SIG-M5 (cell line): ENCODE results near the gene TRIM46.

Experiments
- DNase-seq: peaks from one replicate; lab custom pipeline; 2025; lab: John Stamatoyannopoulos, UW

The TRIM46 gene

DNA sequence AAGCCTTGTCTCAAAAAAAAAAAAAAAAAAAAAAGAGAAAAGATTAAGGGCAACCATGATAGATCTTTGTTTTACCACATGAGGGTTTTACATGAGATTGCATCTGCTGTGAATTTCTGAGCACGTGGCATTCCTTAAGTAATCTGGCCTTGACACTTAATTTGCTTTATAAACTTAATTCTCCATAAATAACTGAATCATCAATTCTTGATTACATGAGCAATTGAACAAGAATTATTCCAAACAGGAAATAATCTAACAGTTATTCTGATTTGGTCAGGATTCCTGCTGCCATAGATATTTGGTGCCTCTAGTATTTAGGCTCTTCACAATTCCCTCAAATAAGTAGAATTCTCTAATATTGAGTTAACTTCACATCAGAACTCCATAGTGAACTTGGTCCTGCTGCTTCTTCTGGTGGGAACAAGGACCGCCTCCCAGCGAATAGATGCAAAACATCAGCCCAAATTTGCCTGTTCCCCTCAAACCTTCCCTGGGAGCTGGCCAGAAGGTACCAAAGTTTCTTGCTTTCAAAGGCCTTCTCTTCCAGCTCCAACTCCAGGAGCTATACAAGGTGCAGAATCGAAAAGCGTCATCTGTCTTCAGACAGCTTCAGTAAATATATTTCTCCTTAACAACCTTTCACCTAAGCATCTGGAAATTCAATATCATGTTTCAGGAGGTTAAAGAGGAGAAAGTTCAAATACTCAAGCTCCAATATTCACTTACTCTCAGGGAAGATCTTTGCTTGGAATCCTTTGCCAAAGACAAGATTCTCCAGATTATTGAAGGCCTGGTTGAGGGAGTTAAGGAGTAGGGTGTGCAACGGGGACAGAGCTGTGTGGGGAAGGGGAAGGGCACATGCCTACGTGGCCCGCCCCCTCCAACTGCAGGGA, 1.6 kb upstream of the TRIM46 start:
- no peak for DNase-seq

DNA sequence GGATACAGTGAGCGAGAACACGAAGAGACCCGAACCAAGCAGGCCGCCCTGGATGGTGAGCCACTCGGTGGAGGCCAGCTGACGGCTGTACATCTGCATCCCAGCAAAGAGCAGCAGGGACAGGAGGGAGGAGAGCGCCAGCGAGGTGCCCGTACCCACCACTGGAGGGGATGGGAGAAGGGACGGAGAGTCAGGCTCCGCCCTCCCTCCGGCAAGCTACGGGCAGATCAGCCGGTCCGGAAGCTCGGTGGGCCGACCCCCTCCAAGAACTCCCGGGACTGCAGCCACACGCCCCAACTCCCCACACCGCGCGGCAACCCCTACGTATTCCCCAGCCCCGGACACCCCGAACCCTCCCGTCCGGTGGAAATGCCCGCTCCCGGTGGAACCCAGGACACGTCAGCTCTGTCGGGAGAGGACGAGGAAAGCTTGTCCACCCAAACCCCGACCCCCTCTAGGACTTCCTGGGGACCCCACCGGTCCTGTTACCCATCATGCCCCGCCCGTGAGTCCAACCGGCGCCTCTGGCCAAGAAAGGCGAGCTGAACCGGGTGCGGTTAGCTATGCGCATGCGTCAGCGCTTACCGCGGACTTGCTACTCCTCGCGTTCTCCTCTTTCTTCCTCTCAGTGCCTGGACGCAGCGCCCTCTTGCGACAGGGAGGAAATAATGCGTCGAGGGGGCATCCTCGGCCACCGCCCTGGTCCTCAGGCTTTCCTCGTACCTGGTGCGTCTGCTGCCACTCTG, 744 bp upstream of the TRIM46 start, which contains the start of gene KRTCAP2:
Gene KRTCAP2, minus strand, starts transcription at position 573 of the 746 bp plus-strand sequence. Its CDS starts 80 bp downstream, at position 493.
- peak; percentile 94 for DNase-seq

DNA sequence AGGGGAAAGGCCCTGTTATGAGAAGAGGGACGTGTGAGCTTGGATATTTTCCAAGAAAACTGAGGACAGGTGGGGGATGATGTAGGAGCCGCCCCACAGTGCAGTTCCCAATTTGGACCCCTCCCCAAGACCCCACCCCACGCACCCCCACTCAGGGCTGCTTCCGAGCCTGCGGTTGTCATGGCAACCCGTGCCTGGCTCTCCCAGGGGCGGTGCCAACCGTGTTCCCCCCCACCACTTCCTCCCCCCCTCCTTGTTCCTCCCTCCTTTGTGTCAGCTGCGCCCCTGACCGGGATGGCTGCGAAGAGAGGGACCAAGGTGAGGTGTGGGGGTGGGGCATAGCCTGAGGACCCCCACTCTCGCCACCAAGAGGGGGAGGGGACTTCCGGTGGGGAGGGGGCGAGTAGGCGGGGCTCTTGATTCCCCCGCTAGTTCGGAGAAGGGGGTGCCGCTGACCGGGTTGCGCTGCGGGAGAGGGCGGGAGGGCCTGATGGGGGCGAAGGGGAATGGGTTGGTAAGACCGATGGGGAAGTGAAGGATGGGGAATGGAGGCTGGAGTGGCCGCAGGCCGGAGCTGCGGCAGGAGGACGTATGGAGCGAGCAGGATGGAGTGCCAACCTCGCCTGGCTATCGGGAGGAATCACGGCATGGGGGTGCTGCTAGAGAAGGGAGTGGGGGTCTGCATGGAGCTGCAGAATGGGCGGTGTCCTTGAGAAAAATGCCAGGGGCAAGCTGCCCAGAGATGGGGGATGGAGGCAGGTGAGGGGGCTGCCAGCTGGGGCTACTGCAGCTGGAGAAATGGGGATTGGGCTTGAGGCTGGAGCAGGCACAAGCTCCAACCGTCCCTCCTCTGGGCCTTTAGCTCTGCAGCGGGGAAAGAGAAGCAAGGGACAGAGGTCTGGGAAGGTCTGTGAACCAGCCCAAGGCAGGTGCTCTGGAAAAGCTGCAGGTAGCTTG, 953 bp downstream of the TRIM46 start:
- DNase-seq: no peak

DNA sequence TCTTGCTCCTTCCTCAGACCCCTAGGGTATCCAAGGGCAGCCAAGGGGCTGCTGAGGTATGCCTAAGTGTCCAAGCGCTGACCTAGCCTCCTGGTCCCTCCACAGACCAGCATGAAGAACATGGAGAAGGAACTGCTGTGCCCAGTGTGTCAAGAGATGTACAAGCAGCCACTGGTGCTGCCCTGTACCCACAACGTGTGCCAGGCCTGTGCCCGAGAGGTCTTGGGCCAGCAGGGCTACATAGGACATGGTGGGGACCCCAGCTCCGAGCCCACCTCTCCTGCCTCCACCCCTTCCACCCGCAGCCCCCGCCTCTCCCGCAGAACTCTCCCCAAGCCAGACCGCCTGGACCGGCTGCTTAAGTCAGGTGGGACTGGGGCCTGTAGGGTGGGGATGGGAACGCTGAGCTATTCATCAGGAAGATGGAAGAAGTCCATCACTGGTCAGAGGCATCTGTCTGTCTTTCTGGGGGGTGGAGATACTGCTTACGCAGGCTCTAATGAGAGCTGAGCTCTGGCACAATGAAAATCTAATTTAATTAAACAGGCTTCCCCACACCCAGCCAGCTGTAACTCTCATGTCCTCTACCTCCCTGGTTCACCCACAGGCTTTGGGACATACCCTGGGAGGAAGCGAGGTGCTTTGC, 1.8 kb downstream of the TRIM46 start:
- no peak for DNase-seq

DNA sequence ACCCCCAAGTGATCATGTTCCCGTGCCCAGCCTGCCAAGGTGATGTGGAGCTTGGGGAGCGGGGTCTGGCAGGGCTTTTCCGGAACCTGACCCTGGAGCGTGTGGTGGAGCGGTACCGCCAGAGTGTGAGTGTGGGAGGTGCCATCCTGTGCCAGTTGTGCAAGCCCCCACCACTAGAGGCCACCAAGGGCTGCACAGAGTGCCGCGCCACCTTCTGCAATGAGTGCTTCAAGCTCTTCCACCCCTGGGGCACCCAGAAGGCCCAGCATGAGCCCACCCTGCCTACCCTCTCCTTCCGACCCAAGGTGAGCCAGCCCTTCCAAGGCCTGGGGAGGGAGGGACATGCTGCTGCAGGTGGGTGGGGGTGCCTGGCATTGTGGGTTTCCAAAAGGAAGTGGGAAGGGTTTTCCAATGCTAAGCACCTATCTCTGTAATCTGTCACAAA, 2.3 kb downstream of the TRIM46 start:
- no peak for DNase-seq

DNA sequence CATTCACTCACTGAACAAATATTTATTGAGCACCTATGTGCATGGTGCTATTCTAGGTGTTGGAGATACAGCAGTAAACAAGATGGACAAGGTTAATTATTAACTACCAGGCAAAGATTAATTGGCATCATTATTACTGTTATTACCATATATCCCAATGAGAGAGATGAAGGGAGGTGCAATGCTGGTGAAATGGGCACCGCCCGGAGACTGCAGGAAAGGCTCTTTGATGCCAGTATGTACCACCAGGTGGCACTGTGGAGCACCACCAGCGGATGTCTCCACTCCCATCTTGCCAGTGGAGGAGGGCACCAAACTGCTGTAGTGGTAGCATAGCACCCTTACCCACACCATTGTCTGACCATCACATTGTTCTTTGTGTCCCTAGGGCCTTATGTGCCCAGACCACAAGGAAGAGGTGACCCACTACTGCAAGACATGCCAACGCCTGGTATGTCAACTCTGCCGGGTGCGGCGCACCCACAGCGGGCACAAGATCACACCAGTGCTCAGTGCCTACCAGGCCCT, 3.0 kb downstream of the TRIM46 start:
- DNase-seq: peak; percentile 30

DNA sequence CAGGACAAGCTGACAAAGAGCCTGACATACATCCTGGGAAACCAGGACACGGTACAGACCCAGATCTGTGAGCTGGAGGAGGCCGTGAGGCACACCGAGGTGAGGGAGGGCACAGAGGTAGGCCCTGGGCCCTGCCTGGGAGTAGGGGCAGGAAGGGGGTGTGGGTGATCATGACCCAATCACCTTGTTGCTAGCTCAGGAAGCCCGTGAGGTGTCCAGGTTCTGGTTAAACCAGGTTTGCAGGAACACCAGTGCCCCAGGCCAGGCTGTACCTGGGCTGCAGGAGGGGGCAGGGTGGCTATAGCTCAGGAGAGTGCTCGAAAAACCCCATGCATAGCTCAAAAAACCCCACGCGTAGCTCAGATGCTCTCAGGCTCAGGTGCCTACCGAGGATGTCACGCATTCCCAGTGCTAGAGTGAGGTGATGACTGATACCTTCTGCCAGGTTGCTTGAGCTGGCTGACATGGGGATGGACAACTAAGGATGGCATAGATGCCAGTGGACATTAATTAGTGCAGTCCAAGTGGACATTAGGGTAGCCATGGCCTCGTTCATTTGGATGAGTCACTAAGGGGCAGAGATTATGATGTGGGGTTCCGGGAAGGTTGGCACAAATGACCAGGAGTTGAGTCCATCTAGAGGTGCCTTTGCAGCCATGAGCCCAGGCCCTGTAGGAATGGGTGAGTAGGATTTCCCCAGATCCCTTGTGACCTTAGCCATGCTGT, 3.7 kb downstream of the TRIM46 start:
- DNase-seq: no peak

DNA sequence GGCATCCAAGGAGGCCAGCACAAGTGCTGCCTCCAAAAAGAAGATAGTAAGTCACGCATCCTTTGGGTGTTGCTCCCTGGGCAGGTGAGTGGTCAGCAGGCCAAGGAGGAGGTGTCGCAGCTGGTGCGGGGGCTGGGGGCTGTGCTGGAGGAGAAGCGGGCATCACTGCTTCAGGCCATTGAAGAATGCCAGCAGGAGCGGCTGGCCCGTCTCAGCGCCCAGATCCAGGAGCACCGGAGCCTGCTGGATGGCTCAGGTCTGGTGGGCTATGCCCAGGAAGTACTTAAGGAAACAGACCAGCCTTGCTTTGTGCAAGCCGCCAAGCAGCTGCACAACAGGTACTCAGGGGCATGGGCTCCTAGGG, 4.3 kb downstream of the TRIM46 start:
- DNase-seq: no peak

DNA sequence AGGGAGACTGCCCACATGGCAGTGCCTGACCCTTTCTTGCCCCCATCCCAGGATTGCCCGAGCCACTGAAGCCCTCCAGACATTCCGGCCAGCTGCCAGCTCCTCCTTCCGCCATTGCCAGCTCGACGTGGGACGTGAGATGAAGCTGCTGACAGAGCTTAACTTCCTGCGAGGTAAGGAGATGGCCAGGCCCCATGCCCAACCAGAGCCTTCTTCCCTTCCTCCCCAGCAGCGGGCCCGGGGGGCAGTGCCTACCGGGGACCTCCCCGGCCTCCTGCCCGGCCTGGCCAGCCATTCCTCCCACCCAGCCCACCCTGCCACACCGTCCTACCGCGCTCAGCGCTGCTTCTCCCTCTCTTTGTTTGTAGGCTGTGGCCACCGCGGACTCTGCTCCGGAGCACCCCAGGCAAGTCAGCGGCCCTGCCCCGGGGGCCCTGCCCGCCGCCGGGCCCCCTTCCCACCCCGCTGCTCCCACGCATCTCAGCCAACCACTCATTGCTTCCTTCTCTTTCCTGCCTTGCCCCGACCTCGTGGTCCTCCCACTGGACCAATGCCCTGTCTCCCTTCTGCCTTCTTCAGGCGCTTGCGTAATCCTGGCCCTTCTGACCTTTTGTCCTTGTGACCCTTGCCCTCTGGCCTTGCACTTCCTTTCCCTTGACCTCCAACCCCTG, 4.9 kb downstream of the TRIM46 start:
- DNase-seq: no peak

DNA sequence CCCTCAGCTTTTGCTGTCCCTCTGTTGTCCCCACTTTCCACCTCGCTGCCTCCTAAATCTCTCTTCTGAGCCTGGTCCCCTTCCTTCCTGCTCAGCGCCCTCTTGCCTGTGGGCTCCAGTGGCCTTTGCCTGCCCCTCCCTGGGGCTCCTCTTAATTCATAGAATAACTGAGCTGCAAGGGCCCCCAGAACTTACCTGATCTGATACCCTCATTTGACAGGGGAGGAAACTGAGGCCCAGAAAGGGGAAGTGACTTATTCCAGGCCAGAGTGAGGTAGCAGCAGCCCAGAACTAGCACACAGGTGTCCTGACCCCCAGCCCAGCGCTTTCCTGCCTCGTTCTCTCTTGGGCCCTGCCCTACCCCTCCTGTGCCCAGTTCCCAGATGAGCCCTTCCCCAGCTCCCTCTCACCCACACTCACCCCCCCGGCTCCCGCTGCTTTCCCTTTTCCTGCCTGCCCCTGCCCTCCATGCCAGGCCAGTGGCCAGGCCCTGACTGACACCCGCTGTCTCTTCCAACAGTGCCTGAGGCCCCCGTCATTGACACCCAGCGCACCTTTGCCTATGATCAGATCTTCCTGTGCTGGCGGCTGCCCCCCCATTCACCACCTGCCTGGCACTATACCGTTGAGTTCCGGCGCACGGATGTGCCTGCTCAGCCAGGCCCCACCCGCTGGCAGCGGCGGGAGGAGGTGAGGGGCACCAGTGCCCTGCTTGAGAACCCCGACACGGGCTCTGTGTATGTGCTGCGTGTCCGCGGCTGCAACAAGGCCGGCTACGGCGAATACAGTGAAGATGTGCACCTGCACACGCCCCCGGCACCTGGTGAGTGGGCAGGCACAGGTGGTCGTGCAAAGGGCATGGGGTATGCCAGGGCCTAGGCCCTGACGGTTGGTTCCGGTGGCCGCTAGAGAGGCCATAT, 5.7 kb downstream of the TRIM46 start:
- DNase-seq: no peak

DNA sequence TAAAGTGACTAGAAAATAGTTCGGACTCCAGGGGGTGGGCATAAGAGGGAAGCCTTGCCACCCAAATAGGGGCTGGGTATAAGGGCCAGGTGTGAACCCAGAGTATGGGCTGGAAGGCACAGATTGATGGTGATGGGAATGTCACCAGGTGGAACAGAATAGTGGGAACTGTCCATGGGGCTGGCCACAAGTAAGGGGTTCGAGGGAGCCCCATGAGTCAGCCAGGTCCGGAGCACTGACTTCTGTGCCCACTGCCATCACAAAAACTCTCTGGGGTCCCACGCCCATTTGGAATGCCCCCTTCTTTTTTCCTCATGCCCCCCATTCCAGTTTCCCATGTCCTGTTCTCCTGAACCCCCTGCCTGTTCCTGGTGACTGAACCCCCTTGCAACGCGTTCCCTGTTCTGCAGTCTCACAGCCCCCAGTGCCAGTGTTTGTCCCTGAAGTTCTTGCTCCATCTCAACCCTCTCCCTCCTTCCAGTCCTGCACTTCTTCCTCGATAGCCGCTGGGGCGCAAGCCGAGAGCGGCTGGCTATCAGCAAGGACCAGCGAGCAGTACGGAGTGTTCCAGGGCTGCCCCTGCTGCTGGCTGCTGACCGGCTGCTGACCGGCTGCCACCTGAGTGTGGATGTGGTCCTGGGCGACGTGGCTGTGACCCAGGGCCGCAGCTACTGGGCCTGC, 7.9 kb downstream of the TRIM46 start:
- DNase-seq: no peak

DNA sequence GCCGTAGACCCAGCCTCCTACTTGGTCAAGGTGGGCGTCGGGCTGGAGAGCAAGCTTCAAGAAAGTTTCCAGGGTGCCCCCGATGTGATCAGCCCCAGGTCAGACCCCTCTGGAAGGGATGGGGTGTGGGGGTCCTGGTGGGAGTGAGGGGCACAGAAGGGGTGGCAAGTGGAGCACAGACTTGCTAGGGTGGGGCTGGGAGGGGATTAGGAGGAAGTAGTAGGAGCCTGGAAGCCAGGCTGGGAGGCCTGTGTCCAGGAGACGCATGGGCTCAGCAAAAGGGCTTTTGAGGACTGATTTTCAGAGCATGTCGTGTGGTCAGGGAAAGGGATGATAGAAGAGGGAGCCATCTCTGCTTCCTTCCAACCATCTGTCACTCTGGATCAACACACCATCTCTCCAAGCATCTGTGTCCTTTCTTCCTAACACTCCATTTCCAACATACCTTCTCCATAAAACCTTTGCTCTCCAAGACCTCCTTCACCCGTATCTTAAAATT, 8.5 kb downstream of the TRIM46 start:
- no peak for DNase-seq

DNA sequence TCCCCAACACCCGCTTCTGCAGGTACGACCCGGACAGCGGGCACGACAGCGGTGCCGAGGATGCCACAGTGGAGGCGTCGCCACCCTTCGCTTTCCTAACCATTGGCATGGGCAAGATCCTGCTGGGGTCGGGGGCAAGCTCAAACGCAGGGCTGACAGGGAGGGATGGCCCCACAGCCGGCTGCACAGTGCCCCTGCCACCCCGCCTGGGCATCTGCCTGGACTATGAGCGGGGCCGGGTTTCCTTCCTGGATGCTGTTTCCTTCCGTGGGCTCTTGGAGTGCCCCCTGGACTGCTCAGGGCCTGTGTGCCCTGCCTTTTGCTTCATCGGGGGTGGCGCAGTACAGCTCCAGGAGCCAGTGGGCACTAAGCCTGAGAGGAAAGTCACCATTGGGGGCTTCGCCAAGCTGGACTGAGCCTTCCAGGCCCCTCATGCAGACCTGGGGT, 10.1 kb downstream of the TRIM46 start:
- DNase-seq: no peak

DNA sequence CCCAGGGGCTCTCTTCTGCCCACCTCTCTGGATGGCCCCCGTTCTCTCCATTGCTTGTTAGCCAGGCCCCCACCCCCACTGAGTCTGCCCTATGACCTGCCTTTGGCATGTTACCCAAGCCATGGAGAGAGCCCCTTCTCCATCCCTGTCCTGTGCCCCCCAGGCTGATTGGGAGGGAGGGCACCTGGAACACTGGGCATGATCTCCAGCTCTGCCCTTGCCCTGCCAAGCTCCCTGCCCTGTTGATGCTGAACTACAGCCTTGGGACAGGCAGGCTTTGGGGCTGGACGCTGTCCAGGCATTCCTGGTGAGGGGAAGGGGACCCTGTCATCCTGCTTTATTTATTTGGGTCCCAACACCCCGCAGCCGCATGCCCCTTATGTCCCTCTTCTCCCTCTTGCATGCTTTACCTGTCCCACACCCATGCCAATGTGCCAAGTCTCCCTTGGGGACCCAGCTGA, 10.7 kb downstream of the TRIM46 start:
- no peak for DNase-seq

DNA sequence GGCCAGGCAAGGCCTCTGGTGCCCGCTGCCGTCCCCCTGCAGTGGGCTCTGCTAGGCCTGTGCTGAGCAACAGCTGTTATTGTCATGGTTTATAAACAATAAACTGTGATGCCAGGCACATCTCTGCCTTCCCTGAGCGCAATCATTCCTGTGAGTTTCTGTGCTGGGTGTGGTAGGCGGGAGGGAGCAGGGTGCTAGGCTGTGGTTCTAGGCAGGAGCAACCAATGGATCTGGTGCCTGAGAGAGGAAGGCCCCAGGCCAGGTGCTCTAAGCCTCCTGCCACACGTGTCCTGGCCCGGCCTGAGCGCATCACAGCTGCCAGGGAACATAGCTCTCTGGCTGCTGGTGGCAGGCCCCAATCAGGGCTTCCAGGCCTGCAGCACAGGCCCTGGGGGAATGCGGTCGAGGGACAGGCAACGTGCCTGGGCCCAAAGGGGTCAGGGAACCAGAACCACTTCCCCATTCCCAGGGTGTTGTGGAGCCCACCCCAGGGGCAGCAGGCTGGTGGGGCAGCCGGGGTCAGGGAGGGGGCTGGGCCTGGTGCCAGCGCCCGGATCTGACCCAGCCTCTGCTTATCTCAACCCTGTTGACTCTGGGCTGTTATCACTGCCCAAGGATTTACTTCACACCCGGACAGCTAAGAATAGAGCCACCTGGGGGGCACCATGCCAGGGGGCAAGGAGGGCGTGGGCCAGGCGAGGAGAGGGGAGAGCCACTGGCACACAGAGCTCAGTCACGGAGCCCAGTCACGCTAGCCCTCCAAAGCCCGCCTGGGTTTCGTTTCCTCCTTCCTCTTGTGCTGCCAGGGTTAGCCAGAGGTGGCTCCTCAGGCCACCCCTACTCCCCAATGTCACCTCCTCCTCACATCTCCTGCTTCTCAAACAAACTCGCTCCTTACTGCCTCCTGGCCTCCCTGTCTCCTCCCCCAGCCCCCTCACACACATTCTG, 11.5 kb downstream of the TRIM46 start:
- DNase-seq: no peak

DNA sequence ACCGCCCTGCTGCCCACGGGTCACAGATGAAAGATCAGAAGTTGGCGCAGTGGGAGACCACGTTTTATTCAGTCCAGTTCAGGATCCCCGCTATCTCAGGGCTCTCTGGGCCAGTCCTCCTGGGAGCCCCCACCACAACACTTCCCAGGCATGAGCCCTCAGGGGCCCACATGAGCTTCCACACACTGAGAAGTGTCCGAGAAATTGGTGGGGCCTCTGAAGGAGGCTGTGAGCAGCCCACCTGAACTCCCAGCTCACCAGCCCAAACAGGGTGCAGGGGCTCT, 12.1 kb downstream of the TRIM46 start:
- no peak for DNase-seq
